GM18511 (cell line): ENCODE data around the gene NEU1.

Experiments used
- ATAC-seq: cut with Tn5 transposase; IDR thresholded peaks from one replicate; pipeline ENCODE4 v1.9.1; 2021; ENCODE audit warnings: mild to moderate bottlenecking, moderate library complexity; ENCODE audit not compliant: unreplicated experiment

Gene NEU1

DNA sequence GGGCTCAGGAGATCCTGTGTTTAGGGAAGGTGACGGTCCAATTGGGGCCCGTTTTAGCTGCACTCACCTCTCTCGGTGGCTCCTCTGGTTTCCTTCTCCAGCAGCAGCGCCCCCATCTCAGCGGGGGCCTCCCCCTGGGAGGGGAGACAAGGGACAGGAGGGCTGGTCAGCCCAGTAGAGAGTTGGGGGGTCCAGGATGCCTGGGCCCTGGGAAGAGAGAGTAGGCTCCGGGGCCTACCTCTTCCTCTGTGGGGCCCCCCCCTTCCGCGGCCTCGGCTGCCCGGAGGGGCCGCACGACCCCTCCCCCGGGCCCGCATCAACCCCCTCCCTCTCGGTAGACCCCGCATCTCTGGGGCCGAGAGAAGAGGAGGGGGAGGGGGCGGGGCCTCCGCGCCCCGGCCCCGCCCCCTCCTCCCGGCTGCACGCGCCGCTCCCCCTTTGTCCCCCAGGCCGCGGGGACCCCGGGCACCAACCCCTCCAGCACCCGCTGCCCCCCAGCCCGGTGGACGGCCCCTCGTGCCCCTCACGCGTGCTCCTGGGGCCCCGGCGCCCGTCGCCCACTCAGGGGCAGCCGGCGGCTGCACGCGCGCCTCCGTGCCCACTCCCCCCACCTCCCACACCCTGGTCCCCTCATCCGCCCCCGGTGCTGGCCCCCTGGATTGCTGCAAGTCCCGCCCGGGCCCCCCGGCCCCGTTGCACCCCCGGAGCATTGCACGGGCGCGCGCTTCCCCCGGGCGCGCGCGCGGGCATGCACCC lies 34.4 kb upstream of the NEU1 start:
- ATAC-seq = no peak

DNA sequence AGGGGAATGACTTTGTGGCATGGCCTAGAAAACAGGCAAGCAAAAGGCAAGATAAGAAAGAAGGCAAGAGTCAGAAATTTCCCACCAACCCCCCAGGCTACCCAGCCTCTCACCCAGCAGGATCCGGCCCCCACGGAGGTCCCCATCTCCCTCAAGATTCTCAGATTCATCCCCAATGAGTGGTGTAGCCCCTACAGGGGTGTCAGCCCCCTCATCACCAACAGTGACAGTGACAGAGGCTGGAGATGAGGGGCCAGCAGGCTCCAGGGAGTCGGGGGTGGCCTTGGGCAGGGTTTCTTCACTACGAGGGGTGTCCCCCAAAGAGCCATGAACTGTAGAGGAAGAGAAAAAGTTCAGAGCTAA lies 33.9 kb upstream of the NEU1 start:
- ATAC-seq = no peak

DNA sequence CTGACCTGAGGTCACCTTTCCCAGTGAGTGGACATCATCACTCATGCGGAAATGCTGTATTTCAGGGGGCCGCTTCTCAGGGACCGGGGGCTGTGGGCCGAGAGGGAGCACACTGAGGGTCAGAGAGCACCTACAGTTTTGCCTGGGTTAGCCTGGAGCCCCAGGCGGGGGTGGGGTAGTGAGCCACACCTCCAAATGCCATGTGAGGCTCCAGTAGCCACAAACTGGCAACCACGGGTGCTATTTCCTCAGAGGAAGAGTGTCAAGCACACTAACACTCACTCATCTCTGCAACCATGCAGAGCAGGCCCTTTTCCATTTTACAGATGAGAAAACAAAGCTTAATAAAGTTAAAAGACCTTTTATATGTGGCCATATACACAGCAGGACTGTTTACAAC lies 30.2 kb upstream of the NEU1 start:
- no peak for ATAC-seq

DNA sequence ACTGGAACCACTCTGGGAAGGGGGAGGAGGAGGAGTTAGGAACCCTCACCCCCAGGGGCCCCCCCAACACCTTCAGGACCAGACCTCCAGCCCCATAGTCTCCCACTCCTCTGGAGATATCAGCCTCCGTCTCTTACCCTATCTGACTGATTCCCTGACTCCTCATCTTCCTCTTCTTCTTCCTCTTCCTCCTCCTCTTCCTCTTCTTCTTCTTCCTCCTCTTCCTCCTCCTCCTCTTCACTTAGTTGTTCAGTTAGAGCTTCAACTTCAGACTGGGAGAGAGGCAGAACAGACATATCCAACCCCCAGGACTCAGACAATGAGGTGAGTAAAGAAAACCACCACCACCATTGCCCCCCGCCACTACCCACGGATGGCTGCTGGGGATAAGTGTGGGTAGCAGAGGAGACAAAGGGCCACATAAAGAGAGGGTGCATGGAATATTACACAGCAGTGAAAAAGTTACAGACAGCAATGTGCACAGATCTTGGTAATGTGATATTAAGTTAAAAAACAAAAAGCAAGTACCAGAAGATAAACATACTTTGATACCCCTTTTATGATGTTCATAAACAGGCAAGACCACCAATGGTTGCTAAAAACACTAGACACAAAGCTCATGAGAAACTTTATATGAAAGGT lies 26.8 kb upstream of the NEU1 start:
- ATAC-seq = no peak

DNA sequence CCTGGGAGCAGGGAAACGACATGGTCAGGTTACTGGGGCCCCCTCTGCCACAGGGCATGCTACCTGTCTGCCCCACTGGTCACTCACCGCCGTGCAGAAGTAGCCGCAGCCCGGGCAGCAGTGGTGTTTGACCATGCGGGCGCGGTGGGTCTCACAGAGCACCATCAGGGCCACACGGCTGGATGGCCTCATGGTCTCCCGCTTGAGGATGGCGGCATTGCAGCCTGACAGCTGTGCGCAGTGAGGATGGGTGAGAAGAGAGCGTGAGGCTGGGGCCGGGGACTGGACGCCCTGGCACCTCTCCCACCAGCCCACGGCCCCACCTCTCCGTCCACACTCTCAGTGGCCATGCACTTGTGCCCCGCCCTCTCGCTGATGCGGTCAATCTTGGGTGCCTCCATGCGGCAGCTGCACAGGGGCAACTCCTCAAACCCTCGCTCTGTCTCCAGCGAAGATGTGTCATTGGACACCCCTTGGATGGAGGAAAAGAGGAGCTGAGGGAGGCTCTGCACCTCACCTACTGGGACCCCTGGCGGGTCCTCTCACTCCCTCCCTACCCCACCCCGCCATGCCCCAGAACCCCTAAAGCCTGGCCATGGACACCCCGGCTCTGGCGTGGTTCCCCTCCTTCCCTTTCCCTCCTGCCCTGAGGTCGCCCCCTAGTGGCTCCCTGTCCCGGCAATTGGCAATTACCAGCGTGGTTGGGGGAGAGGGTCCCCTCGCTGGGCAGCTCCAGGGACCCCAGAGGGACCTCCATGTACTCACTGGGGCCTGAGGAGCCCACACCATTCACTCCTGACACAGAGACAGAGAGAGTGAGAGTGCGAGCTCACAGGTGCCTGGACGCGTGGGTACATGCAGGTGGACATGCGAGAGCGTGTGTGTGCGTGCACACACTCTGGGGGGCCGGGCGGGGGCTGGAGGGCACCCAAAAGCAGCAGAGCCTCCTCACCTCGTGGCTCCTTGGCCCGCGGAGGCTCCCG lies 25.9 kb upstream of the NEU1 start:
- ATAC-seq = no peak

DNA sequence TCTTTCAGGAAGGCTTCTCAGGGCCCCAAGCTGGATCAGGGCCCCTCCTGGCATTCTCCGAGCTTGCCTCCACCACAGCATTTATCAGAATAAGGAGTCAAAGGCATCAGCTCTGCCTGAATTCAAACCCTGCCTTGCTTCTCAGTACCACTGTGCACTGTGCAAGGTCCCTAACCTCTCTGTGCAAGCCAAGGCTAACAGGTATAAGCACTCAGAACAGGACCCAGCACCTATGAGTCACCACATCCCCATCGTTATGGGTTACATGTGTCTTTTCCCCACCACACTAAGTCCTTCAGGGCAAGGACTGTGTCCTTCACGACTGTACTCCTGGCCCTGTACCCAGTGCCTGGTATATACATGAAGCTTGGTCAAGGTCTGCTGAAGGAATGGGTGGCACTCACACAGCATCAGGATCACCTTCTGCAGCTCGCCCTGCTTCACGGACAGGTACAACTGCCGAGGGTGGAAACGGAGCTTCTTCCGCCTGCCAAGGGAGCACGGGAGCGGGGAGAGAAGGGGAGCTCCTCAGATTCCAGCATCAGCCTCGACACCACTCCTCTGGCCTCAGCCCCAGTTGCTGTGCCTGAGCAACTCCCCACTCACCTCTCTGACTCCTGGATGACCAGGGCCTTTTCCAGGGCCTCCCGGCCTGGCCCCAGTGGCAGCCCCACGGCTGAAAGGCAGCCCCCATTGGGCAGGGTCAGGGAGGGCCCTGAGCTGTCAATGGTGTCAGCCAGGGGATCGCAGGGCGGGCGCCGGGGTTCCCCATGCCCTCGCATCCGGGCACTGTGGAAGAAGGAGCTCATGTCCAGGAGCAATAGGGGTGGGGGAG lies 24.8 kb upstream of the NEU1 start:
- ATAC-seq = no peak

DNA sequence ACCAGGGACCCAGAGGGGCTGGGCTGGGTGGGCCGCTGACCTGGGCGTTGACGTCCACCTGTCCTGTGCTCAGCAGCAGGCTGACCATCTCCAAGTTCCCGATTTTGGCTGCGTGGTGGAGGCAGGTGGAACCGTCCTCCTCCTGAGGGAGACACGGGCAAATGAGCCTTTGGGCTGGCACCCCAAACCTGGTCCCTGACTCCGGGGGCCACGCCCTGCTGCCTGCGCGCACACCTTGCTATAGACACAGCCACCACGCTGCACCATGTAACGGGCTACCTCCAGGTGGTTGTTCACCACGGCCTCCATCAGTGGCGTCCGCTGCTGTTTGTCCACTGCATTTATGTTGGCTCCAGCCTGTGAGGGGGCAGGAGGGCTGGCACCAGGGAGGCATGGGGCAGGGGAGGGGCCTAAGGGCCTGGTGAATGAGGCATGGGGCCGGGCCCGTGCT lies 23.9 kb upstream of the NEU1 start:
- no peak for ATAC-seq

DNA sequence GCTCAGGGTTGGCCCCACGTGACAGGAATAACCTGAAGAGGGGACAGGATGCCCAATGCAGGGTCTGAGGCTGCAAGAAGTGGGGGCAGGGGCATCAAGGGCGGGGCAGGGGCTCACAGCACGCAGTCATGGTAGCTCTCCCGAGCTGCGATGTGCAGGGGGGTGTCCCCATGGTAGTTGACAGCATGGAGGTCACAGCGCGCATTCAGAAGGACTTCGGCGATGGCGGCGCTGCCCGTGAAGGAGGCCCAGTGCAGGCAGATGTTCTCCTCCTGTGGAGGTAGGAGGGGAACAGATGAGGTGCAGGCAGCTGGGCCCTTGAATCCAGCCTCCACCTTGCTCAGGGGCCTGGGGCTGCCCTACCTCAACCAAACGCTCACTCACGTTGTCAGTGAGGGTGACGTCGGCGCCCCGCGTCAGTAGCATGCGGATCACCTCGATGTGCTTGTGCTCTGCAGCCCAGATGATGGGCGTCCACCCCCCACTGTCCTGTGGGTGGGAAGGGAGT lies 22.0 kb upstream of the NEU1 start:
- no peak for ATAC-seq

DNA sequence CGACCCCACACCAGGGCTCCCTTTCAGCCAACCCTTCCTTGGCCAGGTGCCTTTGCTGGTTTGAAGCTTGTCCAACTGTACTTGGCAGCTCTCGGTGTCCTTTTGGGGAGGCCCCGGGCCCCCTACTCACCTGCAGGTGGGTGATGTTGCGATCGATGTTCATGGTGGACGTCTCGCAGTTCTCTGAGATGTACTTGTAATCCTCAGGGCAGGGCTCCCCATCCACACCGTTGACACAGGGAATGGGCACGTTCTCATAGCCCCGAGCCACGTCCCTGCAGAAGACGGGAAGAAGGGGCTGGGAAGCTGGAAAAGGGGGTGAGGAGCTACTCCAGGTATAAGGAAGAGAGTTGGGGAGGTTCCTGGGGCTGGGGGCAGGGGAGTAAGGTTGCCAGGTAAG lies 21.1 kb upstream of the NEU1 start:
- no peak for ATAC-seq

DNA sequence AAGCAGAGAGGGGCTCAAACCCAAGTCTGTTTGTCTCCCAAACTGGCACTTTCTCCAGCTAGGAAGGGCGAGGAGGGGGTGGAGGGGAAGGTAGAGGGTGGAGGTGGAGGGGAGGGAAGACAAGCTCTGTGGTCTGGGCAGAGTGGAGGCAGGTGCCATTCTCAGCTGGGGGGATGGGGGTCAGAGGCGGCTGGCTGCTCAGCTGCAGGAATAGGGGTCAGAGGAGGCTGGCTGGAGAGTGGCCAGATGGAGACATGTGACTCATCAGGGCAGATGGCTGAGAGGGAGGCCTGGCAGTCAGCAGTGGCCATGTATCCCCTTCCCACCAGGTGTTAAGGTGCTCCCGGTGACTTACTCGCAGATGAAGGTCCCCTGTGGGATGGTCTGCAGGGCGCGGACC lies 19.7 kb upstream of the NEU1 start:
- no peak for ATAC-seq

DNA sequence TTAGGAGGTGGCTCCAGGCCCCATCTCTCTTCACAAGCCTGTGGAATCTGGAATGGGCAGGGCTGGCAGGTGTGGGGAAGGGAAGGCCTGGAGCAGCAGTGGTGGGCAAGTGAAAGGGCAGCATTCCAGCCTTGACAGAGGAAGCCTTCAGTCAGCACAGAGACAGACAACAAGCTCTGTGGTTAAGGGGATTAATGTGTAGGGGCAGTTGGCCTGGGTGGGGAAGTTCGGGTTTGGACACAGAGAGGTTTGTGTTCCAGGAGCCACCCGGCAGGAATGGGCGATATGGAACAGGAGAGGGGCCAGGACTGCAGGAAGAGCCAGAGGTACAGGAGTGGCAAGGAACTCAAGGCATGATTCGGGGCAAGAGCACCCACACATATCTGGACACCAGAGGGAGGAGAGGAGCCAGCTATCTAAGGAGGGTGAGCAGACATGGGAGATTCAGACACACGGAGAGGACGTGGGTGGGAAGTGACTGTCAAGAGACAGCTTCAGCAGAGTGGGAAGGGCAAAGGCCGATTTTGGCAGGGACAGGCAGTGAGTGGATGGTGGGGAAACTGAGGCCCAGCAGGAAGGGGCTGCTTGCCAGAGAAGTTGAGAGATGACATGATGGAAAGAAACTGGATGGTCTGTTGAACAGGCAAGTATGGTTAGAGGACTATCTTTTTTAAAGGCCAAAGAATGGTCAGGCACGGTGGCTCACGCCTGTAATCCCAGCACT lies 18.7 kb upstream of the NEU1 start:
- no peak for ATAC-seq

DNA sequence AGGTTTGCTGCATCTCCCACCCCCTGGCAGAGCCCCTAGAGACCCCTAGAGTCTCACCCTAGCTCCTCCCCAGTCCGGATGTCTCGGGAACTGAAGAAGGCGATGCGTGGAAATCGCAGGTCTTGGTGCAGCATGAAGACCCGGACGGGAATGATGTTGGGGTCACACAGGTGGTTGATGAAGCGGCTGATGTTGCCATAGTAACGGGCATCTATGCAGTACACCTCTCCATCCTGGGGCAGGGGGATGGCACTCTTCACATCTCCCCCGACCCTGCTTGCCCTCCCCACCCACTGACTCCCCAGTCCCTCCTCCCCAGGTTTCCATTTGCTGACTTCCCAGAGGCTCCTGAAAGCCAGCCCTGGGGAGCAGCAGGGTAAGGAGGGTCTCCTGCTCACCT lies 18.0 kb upstream of the NEU1 start:
- no peak for ATAC-seq

DNA sequence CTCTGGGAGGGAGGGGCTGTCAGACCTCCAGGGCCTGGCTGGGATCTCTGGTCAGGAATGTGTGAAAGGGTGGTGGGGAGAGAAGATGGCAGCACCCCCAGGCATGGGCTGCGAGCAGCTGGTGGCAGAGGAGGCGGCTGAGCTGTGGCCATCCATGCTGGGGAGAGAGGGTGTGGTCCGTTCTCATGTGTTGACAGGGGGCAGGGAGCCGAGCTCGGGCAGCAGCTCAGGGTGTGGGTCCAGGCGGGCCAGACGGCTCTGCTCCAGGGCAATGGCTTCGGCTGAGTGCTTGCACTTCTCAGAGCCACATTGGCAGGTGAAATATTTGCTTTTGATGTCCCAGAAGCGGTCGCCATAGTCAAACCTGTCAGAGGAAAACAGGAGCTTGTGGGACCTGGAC lies 17.3 kb upstream of the NEU1 start:
- no peak for ATAC-seq

DNA sequence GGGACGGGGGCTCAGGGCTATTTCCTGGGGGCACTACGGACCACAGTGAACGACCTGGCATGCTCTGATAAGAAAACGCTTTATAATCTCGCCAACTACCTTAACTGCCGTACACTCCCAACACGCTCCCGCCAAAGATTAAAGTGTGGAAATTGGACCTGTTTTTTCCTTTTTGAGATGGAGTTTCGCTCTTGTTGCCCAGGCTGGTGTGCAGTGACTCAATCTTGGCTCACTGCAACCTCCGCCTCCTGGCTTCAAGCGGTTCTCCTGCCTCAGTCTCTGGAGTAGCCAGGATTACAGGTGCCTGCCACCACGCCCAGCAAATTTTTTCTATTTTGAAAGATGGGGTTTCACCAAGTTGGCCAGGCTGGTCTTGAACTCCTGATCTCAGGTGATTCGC lies 16.5 kb upstream of the NEU1 start:
- ATAC-seq = no peak

DNA sequence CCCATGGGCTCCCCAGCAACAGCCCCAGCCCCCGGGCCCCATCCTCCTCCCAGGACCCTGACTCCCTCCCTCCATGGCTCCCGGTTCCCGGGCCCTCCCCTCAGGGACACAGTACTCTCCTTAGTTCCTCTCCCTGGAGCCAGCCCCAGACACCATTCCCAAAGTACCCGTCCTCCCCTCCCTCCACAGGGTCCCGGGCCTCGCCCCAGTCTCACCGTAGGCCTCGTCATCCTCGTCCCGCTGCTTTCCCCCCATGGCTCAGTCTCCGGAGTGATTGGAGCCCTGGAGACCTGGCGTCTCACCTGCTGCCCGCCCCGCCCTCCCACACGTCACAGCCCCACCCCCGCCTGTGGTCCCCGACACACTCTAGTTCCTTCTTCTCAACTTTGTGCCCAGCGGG lies 16.1 kb upstream of the NEU1 start, which contains the start of gene SLC44A4:
Gene SLC44A4, minus strand, starts transcription at position 272 of the 400 bp plus-strand sequence. Its CDS starts 17 bp downstream, at position 255.
- no peak for ATAC-seq

DNA sequence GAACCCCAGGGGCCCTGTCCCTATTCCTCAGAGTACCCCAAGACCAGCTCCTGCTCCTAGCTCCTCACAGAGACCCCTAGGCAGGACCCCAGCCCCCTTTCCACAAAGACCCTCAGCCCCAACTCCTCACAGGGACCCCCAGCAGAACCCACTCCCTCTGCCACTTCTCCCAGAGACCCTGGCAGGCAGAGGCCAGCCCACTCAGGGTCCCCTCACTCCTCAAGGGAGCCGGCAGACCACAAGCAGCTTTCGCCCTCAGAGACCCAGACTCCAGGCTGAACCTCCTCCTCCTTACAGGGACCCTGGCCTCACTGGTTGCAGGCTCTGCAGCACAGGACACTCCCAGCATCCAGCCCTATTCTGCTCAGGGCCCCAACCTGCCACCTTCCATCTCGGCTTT lies 15.6 kb upstream of the NEU1 start:
- ATAC-seq = no peak

DNA sequence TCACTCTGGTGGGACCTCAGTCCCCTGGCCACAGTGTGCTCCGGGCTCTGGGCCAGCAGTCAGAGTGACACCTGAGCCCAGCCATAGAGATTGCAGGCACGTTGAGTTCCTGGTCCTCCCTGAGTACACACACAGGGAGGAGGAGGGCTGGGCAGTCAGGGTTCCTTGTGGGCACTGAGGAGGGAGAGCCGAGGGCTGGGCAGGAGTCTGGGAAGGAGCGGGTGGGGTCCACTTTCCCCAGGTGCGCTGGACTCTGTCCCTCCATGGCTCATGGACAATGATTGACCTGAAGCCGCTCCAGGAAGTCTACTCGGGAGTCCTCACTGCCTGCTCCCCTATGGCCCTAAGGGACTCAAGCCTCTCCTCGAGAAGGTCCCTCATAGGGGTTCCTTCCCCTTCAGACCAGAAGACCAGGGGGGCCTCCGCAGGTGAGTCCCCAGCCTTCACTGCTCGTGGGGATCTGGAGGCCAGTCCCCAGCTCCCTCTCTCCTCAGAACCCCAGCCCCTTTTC lies 15.1 kb upstream of the NEU1 start:
- ATAC-seq = no peak

DNA sequence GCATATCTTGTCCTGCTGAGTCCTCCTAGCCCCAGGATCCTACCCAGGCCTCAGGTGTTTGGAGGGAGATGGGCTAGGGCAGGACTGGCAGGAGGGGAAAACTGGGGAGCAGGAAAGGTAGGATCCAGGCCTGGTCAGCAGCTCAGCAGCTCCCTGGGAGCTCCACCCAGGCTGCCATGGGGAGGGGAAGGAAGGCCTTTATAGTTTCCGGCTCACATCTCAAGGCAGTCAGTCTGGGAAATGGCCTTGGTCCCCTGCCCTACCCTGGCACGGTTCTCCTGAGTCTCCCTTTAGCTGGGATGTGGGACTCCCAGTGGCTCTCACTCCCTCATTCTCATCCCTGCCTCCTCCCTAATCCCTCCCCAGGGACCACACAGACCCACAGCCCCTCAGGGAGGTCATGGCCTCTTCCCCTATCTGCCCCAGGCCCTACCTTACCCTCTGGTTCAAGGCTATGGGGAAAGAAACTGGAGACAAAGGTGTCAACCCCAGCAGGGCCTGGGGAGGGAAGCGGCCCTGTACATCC lies 14.6 kb upstream of the NEU1 start:
- no peak for ATAC-seq

DNA sequence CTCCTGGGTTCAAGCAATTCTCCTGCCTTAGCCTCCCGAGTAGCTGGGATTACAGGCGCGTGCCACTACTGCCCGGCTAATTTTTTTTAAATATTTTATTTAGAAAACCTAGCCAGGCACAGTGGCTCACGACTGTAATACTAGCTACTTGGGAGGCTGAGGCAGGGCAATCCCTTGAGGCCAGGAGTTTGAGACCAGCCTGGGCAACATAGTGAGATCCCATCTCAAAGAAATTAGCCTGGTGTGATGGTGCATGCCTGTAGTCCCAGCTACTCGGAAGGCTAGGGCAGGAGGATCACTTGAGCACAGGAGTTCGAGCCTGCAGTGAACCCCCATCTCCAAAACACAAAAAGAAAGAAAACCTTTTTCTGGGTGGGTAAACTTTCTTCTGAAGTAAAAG lies 13.7 kb upstream of the NEU1 start:
- ATAC-seq = no peak
